Colonic mucosa (tissue), 4 donors: ENCODE data around the gene PIGU. TPM values are rescaled to one million over a fixed set of nuclear protein-coding genes. Genes with fewer than 3 reads are reported as not detected.

Experiments used
- DNase-seq: peaks from one replicate; pipeline ENCODE4 v3.0.0-alpha.2; 2020
- H3K27ac ChIP-seq: fragments of 200-600 bp; one replicate; pipeline ENCODE4 v1.8.0; 2021
- H3K27me3 ChIP-seq: fragments of 200-600 bp; one replicate; pipeline ENCODE4 v1.8.0; 2021
- H3K36me3 ChIP-seq: fragments of 200-600 bp; one replicate; pipeline ENCODE4 v1.8.0; 2021
- H3K4me1 ChIP-seq: fragments of 200-600 bp; one replicate; pipeline ENCODE4 v1.8.0; 2021; ENCODE audit warnings: mild to moderate bottlenecking
- H3K4me3 ChIP-seq: fragments of 200-600 bp; one replicate; pipeline ENCODE4 v1.8.0; 2021
- H3K9ac ChIP-seq, 2 donors: one replicate each; pipeline ENCODE4 v1.7.0; 2013; ENCODE audit warnings: control low read depth in 2 of 2, low read depth in 2 of 2, low read length in 2 of 2
- H3K9me3 ChIP-seq: fragments of 200-600 bp; one replicate; pipeline ENCODE4 v1.8.0; 2021
- CTCF ChIP-seq: fragments of 200-600 bp; IDR thresholded peaks from one replicate; pipeline ENCODE4 v1.8.0; 2022; ENCODE audit warnings: antibody characterized with exemption, mild to moderate bottlenecking
- intact Hi-C: fragments of 100-400 bp; cut with DNase I; formaldehyde crosslinking; loops from one replicate; pipeline ENCODE4 v1.14.1; 2022
- total RNA-seq, 2 donors: library from RNA; stranded (reverse); fragmentation: NEBNext Ultra II Directional in 1 of 2; extraction: Animal tissue kit (Norgen Biotek cat#: 25700) in 1 of 2; gene quantifications; one replicate each; pipeline ENCODE4 v1.2.1, GENCODE V29; 2021
- donor health status: healthy.
- donor health status: DM: no; HTN: no; CAD: no.
- donor health status: DM: no; HTN: no; CAD: no.

The PIGU gene
- total RNA-seq, 2 donors from 2014 or later = 22.3 to 32.6 TPM

GRCh38 chr20:34703424-34704176, 26.7 kb upstream of the PIGU start:
- no peak for TF ChIP-seq CTCF
- Histone ChIP-seq H3K9me3 (no peaks in the 10 kb centered on the region), H3K4me1 (peaks cover 3% of the 10 kb centered on the region), H3K9ac (peak overlapping the region; percentile 86 to 98), H3K36me3 (no peaks in the 10 kb centered on the region), H3K27ac (peak overlapping the region; percentile 95), H3K4me3 (peak overlapping the region; percentile 81), H3K27me3 (no peaks in the 10 kb centered on the region)
- peak; percentile 63 for DNase-seq
- intact Hi-C loops = no loop called here

- no peak for TF ChIP-seq CTCF
- intact Hi-C loops = no loop called here
Observed at GRCh38 chr20:34703061-34703423, 26.1 kb upstream of the PIGU start.

GRCh38 chr20:34701405-34702085, 24.7 kb upstream of the PIGU start:
- no peak overlapping the region for H3K27ac ChIP-seq
- no peak overlapping the region for H3K9ac ChIP-seq
- intact Hi-C loops = no loop called here
- no peak overlapping the region for H3K4me3 ChIP-seq
- no peaks in the 10 kb centered on the region for H3K27me3 ChIP-seq
- no peaks in the 10 kb centered on the region for H3K36me3 ChIP-seq
- H3K4me1 ChIP-seq = peaks cover 3% of the 10 kb centered on the region
- no peak for TF ChIP-seq CTCF
- no peak for DNase-seq
- H3K9me3 ChIP-seq = no peaks in the 10 kb centered on the region

More at GRCh38 chr20:34703061-34703423, 26.1 kb upstream of the PIGU start:
- Histone ChIP-seq H3K4me1 (peaks cover 3% of the 10 kb centered on the region), H3K27me3 (no peaks in the 10 kb centered on the region), H3K27ac (peak overlapping the region; percentile 95), H3K9ac (peak overlapping the region in 1 of 2 donors; percentile 98), H3K36me3 (no peaks in the 10 kb centered on the region), H3K9me3 (no peaks in the 10 kb centered on the region), H3K4me3 (no peak overlapping the region)
- no peak for DNase-seq

GRCh38 chr20:34693414-34693813, 16.5 kb upstream of the PIGU start:
- H3K27ac ChIP-seq = no peak overlapping the region
- H3K4me1 ChIP-seq = no peaks in the 10 kb centered on the region
- no peaks in the 10 kb centered on the region for H3K27me3 ChIP-seq
- no peak for TF ChIP-seq CTCF
- no peak overlapping the region for H3K4me3 ChIP-seq
- intact Hi-C loops = no loop called here
- no peaks in the 10 kb centered on the region for H3K9me3 ChIP-seq
- DNase-seq = no peak
- H3K9ac ChIP-seq = no peak overlapping the region
- no peaks in the 10 kb centered on the region for H3K36me3 ChIP-seq

- TF ChIP-seq CTCF = no peak
- no peaks in the 10 kb centered on the region for H3K27me3 ChIP-seq
- intact Hi-C loops = no loop called here
Observed at GRCh38 chr20:34691838-34692237, 14.9 kb upstream of the PIGU start.

More at GRCh38 chr20:34691838-34692237, 14.9 kb upstream of the PIGU start:
- no peak for DNase-seq
- no peak overlapping the region for H3K9ac ChIP-seq
- H3K27ac ChIP-seq = no peak overlapping the region
- H3K36me3 ChIP-seq = no peaks in the 10 kb centered on the region
- H3K4me3 ChIP-seq = no peak overlapping the region
- H3K9me3 ChIP-seq = no peaks in the 10 kb centered on the region
- no peaks in the 10 kb centered on the region for H3K4me1 ChIP-seq
